ENCODE measurements around the gene CABP4. TPM values are rescaled to one million over a fixed set of nuclear protein-coding genes. Genes with fewer than 3 reads are reported as not detected.

The CABP4 gene
- total and polyA plus RNA-seq, 7 donors, result 0.35 to 1.9 (median 0.93) TPM

DNA sequence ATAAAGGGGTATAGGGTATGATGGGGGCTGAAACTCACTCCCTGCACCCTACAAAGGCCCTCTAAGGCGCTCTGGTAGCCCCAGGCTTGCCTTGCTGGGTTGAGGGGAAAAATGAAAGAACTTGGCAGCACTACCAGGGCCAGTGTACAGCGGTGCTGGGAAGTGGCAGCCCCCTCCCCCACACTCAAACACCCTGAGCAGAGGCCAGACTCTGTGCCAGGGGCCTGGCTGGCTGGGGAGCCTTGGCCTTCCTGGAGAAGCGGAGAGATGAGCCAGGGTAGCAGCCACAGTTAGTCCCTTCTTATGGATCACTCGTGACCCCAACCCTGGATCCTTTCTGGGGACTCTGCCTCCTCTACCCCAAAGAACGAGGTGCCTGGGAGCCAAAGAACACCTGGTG, 11.2 kb downstream of the CABP4 start:
- no peak for TF ChIP-seq CTCF (IDR thresholded peaks at IDR 0.05)
- H3K27ac ChIP-seq, result no peak overlapping the region

DNA sequence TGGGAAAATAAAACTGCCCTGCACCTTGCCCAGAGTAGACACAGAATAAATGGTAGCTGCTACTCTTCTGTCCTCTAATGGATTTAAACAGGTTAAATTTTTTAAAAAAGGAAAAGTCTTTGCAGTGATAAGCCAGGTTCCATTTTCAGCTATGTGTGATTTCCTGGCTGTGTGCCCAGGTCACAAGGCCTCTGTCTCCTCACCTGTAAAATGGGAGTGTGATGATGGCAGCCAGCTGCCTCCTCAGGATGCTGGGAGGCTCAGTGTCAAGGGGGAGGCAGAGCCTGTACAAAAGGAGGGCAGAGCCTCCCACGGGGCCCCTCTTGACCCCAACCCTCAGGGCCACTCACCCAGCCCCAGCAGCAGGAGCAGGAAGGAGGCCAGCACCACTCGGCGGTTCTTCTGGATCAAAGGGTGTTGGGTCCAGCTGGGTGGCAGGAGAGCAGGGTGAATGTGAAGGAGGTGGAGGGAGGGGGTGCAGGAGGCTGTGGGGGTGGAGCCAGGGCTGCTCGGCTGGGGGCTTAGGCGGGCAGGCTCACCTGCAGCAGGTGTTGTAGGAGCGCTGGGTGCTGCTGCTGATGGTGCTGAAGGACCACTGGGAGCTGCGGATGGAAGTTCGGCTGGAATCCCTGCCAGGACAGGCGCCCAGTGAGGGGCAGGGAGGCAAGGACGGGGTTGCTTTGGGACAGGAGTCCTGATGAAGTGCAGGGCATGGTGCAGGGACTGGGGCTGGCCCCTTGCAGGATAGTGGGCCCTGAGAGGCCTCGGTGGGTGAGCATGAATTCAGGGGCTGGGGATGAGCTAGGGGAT, 12.0 kb downstream of the CABP4 start:
- 74 to 80% (median 77%) methylated on average over 10 to 11 of the region's 11 CpGs for WGBS, 3 donors
- Histone ChIP-seq H3K27ac (no peak overlapping the region), H3K4me1 (peaks cover 20% of the 10 kb centered on the region), H3K36me3 (ENCODE audit: insufficient read depth in 1 of 2, low read depth in 1 of 2) (peaks cover 0 to 5% of the 10 kb centered on the region in 2 donors), H3K9me3 (no peaks in the 10 kb centered on the region), H3K4me3 (no peak overlapping the region), H3K27me3 (ENCODE audit: insufficient read depth in 3 of 3, low read length in 2 of 3) (no peaks in the 10 kb centered on the region)
- TF ChIP-seq CTCF (IDR thresholded peaks at IDR 0.05), result no peak
- no peak for ATAC-seq
- DNase-seq, result no peak
- intact Hi-C loops (cut with DNase I), result loop anchor here (5.0 kb wide), 3 partner anchors 40 to 65 kb away; partner anchors contain the start of genes PPP1CA (in 2 of the 2), RPS6KB2 (in 2 of the 2), TBC1D10C (in 2 of the 2) and CDK2AP2 (in 1 of the 2)

More for the DNA sequence above, 11.2 kb downstream of the CABP4 start:
- ATAC-seq (no peak), DNase-seq (no peak)
- H3K4me1 ChIP-seq, result peaks cover 28% of the 10 kb centered on the region
- intact Hi-C loops (cut with DNase I), result loop anchor here (5.0 kb wide), 3 partner anchors 39 to 64 kb away; partner anchors contain the start of genes PPP1CA (in 2 of the 2), RPS6KB2 (in 2 of the 2), TBC1D10C (in 2 of the 2) and CDK2AP2 (in 1 of the 2)
- no peaks in the 10 kb centered on the region for H3K9me3 ChIP-seq
- 81 to 89% (median 85%) methylated on average over 5 of the region's 5 CpGs for WGBS, 3 donors
- peaks cover 0 to 5% of the 10 kb centered on the region in 2 donors for H3K36me3 ChIP-seq (ENCODE audit: insufficient read depth in 1 of 2, low read depth in 1 of 2)
- no peak overlapping the region for H3K4me3 ChIP-seq
- no peaks in the 10 kb centered on the region for H3K27me3 ChIP-seq (ENCODE audit: insufficient read depth in 3 of 3, low read length in 2 of 3)

DNA sequence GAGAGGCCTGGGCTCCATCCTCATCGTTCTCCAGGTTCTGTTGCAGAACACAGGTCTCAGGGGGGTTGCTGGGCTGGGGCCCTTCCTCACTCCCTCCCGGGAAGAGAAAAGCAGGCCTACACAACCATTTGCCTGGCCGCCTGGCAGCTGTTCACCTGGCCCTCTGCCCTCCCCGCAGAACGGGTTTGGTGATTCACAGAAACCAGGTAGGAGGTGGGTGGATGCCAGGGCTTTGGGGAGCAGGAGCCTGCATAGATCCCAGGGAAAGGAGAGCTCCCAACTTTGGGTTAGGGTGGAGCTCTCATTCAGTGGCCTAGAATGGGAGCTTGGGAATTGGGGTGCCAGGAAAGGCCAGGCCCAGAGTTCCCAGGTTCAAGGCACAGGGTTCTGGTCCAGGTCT, 12.9 kb downstream of the CABP4 start:
- H3K4me3 ChIP-seq, result peak overlapping the region; percentile 98
- peaks cover 20% of the 10 kb centered on the region for H3K4me1 ChIP-seq
- H3K27ac ChIP-seq, result peak overlapping the region; percentile 85
- 18 to 24% (median 23%) methylated on average over 5 of the region's 5 CpGs for WGBS, 3 donors
- no peaks in the 10 kb centered on the region for H3K9me3 ChIP-seq
- TF ChIP-seq CTCF (IDR thresholded peaks at IDR 0.05), result no peak
- ATAC-seq (no peak), DNase-seq (no peak)
- peaks cover 0 to 5% of the 10 kb centered on the region in 2 donors for H3K36me3 ChIP-seq (ENCODE audit: insufficient read depth in 1 of 2, low read depth in 1 of 2)
- H3K27me3 ChIP-seq (ENCODE audit: insufficient read depth in 3 of 3, low read length in 2 of 3), result no peaks in the 10 kb centered on the region
- intact Hi-C loops (cut with DNase I), result loop anchor here (5.0 kb wide), 3 partner anchors 39 to 66 kb away; partner anchors contain the start of genes PPP1CA (in 2 of the 2), RPS6KB2 (in 2 of the 2), TBC1D10C (in 2 of the 2) and CDK2AP2 (in 1 of the 2)

DNA sequence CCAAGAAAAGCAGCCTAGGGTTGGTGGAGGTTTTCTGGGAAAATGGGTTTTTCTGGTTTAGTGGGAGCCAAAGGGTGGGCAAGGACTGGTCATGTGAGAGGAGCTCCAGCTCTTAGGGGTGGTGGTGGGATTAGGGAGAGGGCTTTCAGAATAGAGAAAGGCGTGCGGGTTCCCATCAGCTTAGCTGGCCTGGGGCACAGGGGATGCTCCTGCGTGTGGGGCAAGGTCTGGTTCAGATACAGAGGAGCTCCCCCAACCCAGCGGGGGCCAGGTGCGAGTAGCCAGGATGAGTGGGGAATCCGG, 13.3 kb downstream of the CABP4 start:
- no peak for ATAC-seq
- H3K9me3 ChIP-seq, result no peaks in the 10 kb centered on the region
- WGBS, 3 donors, result 2 to 3% (median 3%) methylated on average over 5 to 6 of the region's 6 CpGs
- no peak for TF ChIP-seq CTCF (IDR thresholded peaks at IDR 0.05)
- no peak for DNase-seq
- peaks cover 0 to 5% of the 10 kb centered on the region in 2 donors for H3K36me3 ChIP-seq (ENCODE audit: insufficient read depth in 1 of 2, low read depth in 1 of 2)
- peak overlapping the region; percentile 85 for H3K27ac ChIP-seq
- H3K4me1 ChIP-seq, result peaks cover 20% of the 10 kb centered on the region
- no peaks in the 10 kb centered on the region for H3K27me3 ChIP-seq (ENCODE audit: insufficient read depth in 3 of 3, low read length in 2 of 3)
- intact Hi-C loops (cut with DNase I), result loop anchor here (5.0 kb wide), 3 partner anchors 39 to 66 kb away; partner anchors contain the start of genes PPP1CA (in 2 of the 2), RPS6KB2 (in 2 of the 2), TBC1D10C (in 2 of the 2) and CDK2AP2 (in 1 of the 2)
- H3K4me3 ChIP-seq, result peak overlapping the region; percentile 98
